ENCODE results near the gene SMIM3. TPM values are rescaled to one million over a fixed set of nuclear protein-coding genes. Genes with fewer than 3 reads are reported as not detected.

The SMIM3 gene
- total and polyA plus RNA-seq, 2 of the 8 experiments (the other 6 are each of a cell fraction or from before 2014, with no cell fraction given), result 10.4 to 15.7 TPM

DNA sequence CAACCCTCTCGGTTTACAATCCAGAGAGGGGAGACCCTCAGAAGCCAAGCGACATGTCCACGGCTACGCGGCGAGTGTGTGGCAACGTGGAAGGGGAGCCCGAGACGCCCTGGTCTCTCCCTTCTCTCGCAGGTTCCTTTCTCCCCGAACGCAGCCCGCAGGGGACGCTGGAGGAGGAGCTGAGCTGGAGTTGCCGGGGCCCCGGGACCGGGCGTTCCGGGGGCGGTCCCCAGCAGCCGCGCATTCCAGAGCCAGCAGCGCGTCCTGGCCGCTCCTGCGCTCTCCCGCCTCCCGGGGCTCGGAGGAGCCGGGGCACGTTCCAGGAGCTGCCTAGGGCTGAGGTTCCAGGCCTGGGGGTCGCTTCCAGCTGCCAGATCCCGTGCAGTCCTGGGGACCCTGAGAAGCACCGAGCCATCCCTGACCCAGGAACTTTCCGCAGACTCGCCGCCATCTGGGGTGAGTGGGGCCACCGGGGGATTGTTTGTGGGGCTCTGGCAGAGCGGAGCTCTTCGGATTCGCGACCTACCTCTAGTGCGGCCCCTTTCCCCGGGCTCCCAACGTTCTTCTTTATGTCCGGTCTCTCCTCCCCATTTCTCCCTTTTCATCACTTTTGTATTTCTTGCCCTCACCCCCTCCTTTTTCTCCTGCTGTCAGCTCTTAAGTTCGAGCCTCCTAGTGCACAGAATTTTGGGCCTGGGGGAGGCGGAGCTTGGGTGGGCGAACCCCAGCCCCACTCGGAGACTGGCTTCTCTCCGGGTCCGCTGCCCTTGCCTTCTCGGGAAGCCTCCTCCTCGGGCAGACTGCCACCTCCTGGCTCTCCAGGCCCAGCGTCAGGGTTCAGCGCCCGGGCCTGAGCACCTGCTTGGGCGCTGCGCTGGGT lies at the start of gene SMIM3 (continued):
- TF ChIP-seq, protein P1, sequence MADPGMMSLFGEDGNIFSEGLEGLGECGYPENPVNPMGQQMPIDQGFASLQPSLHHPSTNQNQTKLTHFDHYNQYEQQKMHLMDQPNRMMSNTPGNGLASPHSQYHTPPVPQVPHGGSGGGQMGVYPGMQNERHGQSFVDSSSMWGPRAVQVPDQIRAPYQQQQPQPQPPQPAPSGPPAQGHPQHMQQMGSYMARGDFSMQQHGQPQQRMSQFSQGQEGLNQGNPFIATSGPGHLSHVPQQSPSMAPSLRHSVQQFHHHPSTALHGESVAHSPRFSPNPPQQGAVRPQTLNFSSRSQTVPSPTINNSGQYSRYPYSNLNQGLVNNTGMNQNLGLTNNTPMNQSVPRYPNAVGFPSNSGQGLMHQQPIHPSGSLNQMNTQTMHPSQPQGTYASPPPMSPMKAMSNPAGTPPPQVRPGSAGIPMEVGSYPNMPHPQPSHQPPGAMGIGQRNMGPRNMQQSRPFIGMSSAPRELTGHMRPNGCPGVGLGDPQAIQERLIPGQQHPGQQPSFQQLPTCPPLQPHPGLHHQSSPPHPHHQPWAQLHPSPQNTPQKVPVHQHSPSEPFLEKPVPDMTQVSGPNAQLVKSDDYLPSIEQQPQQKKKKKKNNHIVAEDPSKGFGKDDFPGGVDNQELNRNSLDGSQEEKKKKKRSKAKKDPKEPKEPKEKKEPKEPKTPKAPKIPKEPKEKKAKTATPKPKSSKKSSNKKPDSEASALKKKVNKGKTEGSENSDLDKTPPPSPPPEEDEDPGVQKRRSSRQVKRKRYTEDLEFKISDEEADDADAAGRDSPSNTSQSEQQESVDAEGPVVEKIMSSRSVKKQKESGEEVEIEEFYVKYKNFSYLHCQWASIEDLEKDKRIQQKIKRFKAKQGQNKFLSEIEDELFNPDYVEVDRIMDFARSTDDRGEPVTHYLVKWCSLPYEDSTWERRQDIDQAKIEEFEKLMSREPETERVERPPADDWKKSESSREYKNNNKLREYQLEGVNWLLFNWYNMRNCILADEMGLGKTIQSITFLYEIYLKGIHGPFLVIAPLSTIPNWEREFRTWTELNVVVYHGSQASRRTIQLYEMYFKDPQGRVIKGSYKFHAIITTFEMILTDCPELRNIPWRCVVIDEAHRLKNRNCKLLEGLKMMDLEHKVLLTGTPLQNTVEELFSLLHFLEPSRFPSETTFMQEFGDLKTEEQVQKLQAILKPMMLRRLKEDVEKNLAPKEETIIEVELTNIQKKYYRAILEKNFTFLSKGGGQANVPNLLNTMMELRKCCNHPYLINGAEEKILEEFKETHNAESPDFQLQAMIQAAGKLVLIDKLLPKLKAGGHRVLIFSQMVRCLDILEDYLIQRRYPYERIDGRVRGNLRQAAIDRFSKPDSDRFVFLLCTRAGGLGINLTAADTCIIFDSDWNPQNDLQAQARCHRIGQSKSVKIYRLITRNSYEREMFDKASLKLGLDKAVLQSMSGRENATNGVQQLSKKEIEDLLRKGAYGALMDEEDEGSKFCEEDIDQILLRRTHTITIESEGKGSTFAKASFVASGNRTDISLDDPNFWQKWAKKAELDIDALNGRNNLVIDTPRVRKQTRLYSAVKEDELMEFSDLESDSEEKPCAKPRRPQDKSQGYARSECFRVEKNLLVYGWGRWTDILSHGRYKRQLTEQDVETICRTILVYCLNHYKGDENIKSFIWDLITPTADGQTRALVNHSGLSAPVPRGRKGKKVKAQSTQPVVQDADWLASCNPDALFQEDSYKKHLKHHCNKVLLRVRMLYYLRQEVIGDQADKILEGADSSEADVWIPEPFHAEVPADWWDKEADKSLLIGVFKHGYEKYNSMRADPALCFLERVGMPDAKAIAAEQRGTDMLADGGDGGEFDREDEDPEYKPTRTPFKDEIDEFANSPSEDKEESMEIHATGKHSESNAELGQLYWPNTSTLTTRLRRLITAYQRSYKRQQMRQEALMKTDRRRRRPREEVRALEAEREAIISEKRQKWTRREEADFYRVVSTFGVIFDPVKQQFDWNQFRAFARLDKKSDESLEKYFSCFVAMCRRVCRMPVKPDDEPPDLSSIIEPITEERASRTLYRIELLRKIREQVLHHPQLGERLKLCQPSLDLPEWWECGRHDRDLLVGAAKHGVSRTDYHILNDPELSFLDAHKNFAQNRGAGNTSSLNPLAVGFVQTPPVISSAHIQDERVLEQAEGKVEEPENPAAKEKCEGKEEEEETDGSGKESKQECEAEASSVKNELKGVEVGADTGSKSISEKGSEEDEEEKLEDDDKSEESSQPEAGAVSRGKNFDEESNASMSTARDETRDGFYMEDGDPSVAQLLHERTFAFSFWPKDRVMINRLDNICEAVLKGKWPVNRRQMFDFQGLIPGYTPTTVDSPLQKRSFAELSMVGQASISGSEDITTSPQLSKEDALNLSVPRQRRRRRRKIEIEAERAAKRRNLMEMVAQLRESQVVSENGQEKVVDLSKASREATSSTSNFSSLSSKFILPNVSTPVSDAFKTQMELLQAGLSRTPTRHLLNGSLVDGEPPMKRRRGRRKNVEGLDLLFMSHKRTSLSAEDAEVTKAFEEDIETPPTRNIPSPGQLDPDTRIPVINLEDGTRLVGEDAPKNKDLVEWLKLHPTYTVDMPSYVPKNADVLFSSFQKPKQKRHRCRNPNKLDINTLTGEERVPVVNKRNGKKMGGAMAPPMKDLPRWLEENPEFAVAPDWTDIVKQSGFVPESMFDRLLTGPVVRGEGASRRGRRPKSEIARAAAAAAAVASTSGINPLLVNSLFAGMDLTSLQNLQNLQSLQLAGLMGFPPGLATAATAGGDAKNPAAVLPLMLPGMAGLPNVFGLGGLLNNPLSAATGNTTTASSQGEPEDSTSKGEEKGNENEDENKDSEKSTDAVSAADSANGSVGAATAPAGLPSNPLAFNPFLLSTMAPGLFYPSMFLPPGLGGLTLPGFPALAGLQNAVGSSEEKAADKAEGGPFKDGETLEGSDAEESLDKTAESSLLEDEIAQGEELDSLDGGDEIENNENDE (IDR thresholded peaks at IDR 0.05; ENCODE audit: insufficient replicate concordance, low read length), result no peak
- TF ChIP-seq POLR2A (IDR thresholded peaks at IDR 0.05; ENCODE audit: control extremely low read depth in 1 of 2, low read depth in 2 of 2, low read length in 2 of 2) (peak; percentile 34 to 82), EGR1 (IDR thresholded peaks at IDR 0.05; ENCODE audit: borderline replicate concordance, low read depth, low read length) (peak; percentile 70; the same call in 1 of the 2 replicates), RXRA (IDR thresholded peaks at IDR 0.05; ENCODE audit: insufficient read depth, low read depth, low read length) (no peak), ATF3 (IDR thresholded peaks at IDR 0.05; ENCODE audit: insufficient read depth, low read depth, low read length) (no peak), POLR2AphosphoS5 (IDR thresholded peaks at IDR 0.05; ENCODE audit: low read depth, low read length) (peak; percentile 68), HDAC6 (IDR thresholded peaks at IDR 0.05; ENCODE audit: low read depth, low read length) (no peak), SIX5 (IDR thresholded peaks at IDR 0.05; ENCODE audit: low read depth, low read length) (no peak), KDM5A (IDR thresholded peaks at IDR 0.05; ENCODE audit: low read length) (no peak), JUND (IDR thresholded peaks at IDR 0.05; ENCODE audit: low read length) (no peak)
